Panc1 (cell line): Measurements from ENCODE around the gene CAD. TPM values are rescaled to one million over a fixed set of nuclear protein-coding genes. Genes with fewer than 3 reads are reported as not detected.
A peak's percentile ranks its signal among the peaks of the same experiment; 100 is the strongest.

Experiments used
- ATAC-seq: fragments of 200-7000 bp; cut with Tn5 transposase; 2 replicates; pipeline ENCODE4 v1.9.1; 2020; ENCODE audit warnings: mild to moderate bottlenecking, moderate library complexity
- BruUV-seq: library from RNA; stranded (reverse); fragments of 400-500 nt; replicated peaks from 2 replicates; lab custom pipeline; 2021; lab: Mats Ljungman, UMichigan
- CTCF ChIA-PET: fragments of 300-600 bp; sonication (Branson Sonifier 250); formaldehyde crosslinking; loops from one replicate; lab custom pipeline; 2022; ENCODE audit warnings: antibody characterized with exemption; lab: Charles Lee
- POLR2A ChIA-PET: fragments of 300-600 bp; sonication (Branson Sonifier 250); formaldehyde crosslinking; loops from one replicate; lab custom pipeline; 2022; ENCODE audit warnings: antibody characterized with exemption; lab: Charles Lee
- DNase-seq: peaks from one replicate; pipeline ENCODE4 v3.0.0-alpha.2; 2010; ENCODE audit warnings: low read depth, low spot score
- H3K27ac ChIP-seq: 2 replicates; pipeline ENCODE4 v1.5.1; 2011; ENCODE audit warnings: mild to moderate bottlenecking, low read length, inconsistent platforms
- H3K27me3 ChIP-seq: fragments of 200-500 bp; sonication (Bioruptor generic); 2 replicates; pipeline ENCODE4 v1.6.0; 2014; ENCODE audit warnings: low read length, inconsistent platforms; ENCODE audit not compliant: control insufficient read depth, insufficient read depth
- H3K36me3 ChIP-seq: fragments of 200-500 bp; sonication (Bioruptor generic); 2 replicates; pipeline ENCODE4 v1.5.1; 2014; ENCODE audit warnings: inconsistent platforms, mild to moderate bottlenecking, low read length, moderate library complexity; ENCODE audit not compliant: control insufficient read depth, insufficient read depth
- H3K4me1 ChIP-seq: 2 replicates; pipeline ENCODE4 v1.5.1; 2011; ENCODE audit warnings: inconsistent platforms, mild to moderate bottlenecking, low read length, moderate library complexity; ENCODE audit not compliant: control insufficient read depth, insufficient read depth
- H3K4me3 ChIP-seq, 2 experiments: 2 replicates each; pipeline ENCODE4 v1.5.1; 2011 to 2012; ENCODE audit warnings: low read depth in 2 of 2, low read length in 2 of 2, mild to moderate bottlenecking in 2 of 2, inconsistent platforms in 1 of 2, moderate library complexity in 1 of 2
- H3K9me3 ChIP-seq: fragments of 200-500 bp; sonication (Bioruptor generic); 2 replicates; pipeline ENCODE4 v1.5.1; 2014; ENCODE audit warnings: low read depth, mild to moderate bottlenecking, inconsistent platforms, low read length, moderate library complexity; ENCODE audit not compliant: control insufficient read depth, insufficient read depth
- POLR2AphosphoS5 ChIP-seq: IDR thresholded peaks from 2 replicates; pipeline ENCODE4 v1.6.1; 2012; ENCODE audit warnings: mild to moderate bottlenecking, low read depth, low read length, moderate library complexity
- SIN3A ChIP-seq: IDR thresholded peaks from 2 replicates; pipeline ENCODE4 v1.6.1; 2012; ENCODE audit warnings: low read depth, mild to moderate bottlenecking, low read length, moderate library complexity, borderline replicate concordance; ENCODE audit not compliant: insufficient read depth
- TCF7L2 ChIP-seq: IDR thresholded peaks from 2 replicates; pipeline ENCODE4 v1.6.1; 2011; ENCODE audit warnings: mild to moderate bottlenecking, low read depth, low read length, inconsistent platforms
- in situ Hi-C: cut with HindIII; loops from 2 replicates; pipeline ENCODE4 v1.10.0; 2016; ENCODE audit warnings: low sequenced_read_pairs, low pct_unique_long_range_greater_than_20kb
- intact Hi-C: fragments of 100-400 bp; cut with micrococcal nuclease; formaldehyde crosslinking; loops from one replicate; pipeline ENCODE4 v1.10.0; 2022; ENCODE audit not compliant: unreplicated experiment
- total RNA-seq: library from RNA; stranded (reverse); gene quantifications from one replicate; pipeline ENCODE4 v1.2.1, GENCODE V29; 2021; ENCODE audit not compliant: unreplicated experiment
- TF ChIP-seq, protein P1 (sequence below): fragments of 450-650 bp; IDR thresholded peaks from 2 replicates; pipeline ENCODE4 v1.5.1; 2017; ENCODE audit warnings: mild to moderate bottlenecking
- TF ChIP-seq, protein P2 (sequence below), 2 experiments: IDR thresholded peaks; 2 replicates each; pipeline ENCODE4 v1.6.1; 2011 to 2012; ENCODE audit warnings: low read depth in 2 of 2, control low read depth in 1 of 2, low read length in 1 of 2, mild to moderate bottlenecking in 1 of 2, moderate library complexity in 1 of 2; ENCODE audit not compliant: insufficient read depth in 1 of 2

The CAD gene
- total RNA-seq, 1 experiment from 2014 or later = 76.7 TPM

DNA sequence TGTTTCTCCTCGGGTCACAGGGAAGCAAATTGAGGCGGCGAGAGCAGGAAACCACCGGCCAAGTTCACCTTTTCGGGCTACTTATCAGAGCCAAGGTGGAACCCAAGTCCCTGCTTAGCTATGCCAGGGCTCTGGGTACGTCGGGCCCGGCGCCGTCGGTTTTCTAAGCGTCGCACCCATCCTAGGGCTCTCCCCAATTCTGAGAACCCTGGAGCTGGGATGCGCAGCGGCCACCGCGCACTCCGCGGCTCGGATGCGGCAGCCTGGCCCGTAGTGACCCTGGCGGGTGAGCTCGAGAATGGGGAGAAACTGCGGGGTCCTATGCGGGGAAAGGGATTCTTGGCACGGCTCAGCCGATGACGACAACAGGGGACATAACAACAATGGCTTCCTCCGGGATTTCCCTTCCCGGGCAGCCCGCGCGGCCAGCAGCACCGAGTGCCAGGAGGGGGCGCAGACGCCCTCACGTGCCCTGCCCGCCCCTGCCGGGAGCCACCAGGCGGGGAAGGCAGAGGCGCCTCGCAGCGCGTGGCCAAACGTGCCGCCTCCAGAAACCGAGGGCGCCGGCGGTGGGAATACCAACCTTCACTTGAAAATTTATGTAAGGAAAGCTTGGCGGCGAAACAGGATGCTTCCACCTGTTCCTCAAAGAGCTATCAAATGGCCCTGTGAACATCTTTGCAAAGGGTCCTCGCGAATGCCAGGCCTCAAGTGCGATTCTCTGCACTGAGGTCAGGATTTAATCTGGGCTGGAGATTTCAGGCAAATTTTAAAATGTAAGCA is 47.8 kb downstream of the CAD start:
- ChIA-PET CTCF (interaction anchor here (0.7 to 2.0 kb wide), 2 partner anchors 15 to 53 kb away, joined by 4 read pairs; no protein-coding TSS in a partner anchor), POLR2A (no interaction called here)
- no peak for DNase-seq
- TF ChIP-seq TCF7L2 = no peak
- TF ChIP-seq, protein P1, sequence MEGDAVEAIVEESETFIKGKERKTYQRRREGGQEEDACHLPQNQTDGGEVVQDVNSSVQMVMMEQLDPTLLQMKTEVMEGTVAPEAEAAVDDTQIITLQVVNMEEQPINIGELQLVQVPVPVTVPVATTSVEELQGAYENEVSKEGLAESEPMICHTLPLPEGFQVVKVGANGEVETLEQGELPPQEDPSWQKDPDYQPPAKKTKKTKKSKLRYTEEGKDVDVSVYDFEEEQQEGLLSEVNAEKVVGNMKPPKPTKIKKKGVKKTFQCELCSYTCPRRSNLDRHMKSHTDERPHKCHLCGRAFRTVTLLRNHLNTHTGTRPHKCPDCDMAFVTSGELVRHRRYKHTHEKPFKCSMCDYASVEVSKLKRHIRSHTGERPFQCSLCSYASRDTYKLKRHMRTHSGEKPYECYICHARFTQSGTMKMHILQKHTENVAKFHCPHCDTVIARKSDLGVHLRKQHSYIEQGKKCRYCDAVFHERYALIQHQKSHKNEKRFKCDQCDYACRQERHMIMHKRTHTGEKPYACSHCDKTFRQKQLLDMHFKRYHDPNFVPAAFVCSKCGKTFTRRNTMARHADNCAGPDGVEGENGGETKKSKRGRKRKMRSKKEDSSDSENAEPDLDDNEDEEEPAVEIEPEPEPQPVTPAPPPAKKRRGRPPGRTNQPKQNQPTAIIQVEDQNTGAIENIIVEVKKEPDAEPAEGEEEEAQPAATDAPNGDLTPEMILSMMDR = peak; percentile 85
- TF ChIP-seq SIN3A = no peak
- TF ChIP-seq, protein P2, sequence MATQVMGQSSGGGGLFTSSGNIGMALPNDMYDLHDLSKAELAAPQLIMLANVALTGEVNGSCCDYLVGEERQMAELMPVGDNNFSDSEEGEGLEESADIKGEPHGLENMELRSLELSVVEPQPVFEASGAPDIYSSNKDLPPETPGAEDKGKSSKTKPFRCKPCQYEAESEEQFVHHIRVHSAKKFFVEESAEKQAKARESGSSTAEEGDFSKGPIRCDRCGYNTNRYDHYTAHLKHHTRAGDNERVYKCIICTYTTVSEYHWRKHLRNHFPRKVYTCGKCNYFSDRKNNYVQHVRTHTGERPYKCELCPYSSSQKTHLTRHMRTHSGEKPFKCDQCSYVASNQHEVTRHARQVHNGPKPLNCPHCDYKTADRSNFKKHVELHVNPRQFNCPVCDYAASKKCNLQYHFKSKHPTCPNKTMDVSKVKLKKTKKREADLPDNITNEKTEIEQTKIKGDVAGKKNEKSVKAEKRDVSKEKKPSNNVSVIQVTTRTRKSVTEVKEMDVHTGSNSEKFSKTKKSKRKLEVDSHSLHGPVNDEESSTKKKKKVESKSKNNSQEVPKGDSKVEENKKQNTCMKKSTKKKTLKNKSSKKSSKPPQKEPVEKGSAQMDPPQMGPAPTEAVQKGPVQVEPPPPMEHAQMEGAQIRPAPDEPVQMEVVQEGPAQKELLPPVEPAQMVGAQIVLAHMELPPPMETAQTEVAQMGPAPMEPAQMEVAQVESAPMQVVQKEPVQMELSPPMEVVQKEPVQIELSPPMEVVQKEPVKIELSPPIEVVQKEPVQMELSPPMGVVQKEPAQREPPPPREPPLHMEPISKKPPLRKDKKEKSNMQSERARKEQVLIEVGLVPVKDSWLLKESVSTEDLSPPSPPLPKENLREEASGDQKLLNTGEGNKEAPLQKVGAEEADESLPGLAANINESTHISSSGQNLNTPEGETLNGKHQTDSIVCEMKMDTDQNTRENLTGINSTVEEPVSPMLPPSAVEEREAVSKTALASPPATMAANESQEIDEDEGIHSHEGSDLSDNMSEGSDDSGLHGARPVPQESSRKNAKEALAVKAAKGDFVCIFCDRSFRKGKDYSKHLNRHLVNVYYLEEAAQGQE (IDR thresholded peaks at IDR 0.05; ENCODE audit: insufficient read depth in 1 of 2, low read depth in 2 of 2, low read length in 1 of 2) = no peak
- no peak for TF ChIP-seq POLR2AphosphoS5
- intact Hi-C loops (no loop called here), in situ Hi-C loops (no loop called here)
- no peak overlapping the region for H3K27ac ChIP-seq
- H3K27me3 ChIP-seq = peaks cover 27% of the 10 kb centered on the region
- no peaks in the 10 kb centered on the region for H3K36me3 ChIP-seq
- H3K4me1 ChIP-seq = peaks cover 7% of the 10 kb centered on the region
- no TSS peak for BruUV-seq
- peak; percentile 82 for ATAC-seq
- H3K9me3 ChIP-seq = no peaks in the 10 kb centered on the region
- peak overlapping the region; percentile 41 to 51 for H3K4me3 ChIP-seq

DNA sequence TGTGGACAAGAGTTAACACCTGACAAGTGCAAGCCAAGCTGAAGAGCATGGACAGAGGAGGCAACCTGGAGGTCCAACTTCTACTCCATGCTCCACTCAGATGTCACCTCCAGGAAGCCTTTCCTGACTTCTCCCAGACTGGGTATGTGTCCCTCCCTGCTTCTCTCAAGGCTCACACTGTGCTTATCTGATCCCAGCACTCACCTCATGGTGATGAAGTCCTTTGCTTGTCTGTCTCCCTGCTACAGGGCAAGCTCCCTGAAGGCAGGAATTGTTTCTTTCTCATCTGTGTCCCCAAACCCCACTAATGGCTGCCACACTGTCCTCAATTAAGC is 48.3 kb downstream of the CAD start:
- in situ Hi-C loops = no loop called here

More for the DNA sequence above, 48.3 kb downstream of the CAD start:
- CTCF ChIA-PET = interaction anchor here (0.6 to 2.0 kb wide), 2 partner anchors 14 to 18 kb away, joined by 4 read pairs; no protein-coding TSS in a partner anchor
- no peaks in the 10 kb centered on the region for H3K9me3 ChIP-seq
- peaks cover 7% of the 10 kb centered on the region for H3K4me1 ChIP-seq
- TF ChIP-seq TCF7L2 (no peak), POLR2AphosphoS5 (no peak), SIN3A (no peak)
- TF ChIP-seq, protein P2 (IDR thresholded peaks at IDR 0.05; ENCODE audit: insufficient read depth in 1 of 2, low read depth in 2 of 2, low read length in 1 of 2) = no peak
- TF ChIP-seq, protein P1 = no peak
- ATAC-seq (no peak), DNase-seq (no peak)
- no peak overlapping the region for H3K4me3 ChIP-seq
- no peaks in the 10 kb centered on the region for H3K36me3 ChIP-seq
- no TSS peak for BruUV-seq
- intact Hi-C loops = no loop called here
- no peak overlapping the region for H3K27ac ChIP-seq
- peaks cover 29% of the 10 kb centered on the region for H3K27me3 ChIP-seq
- POLR2A ChIA-PET = no interaction called here
